Uterus (tissue), 4 donors: ENCODE data around the gene ZNF324B. TPM values are rescaled to one million over a fixed set of nuclear protein-coding genes. Genes with fewer than 3 reads are reported as not detected.

Experiments
- DNase-seq, 2 donors: peaks; one replicate each; pipeline ENCODE4 v3.0.0-alpha.2; 2019 to 2020
- H3K27ac ChIP-seq, 2 donors: fragments of 200-600 bp; sonication (generic); 1 replicate in 1 of 2; 2 replicates in 1 of 2; pipeline ENCODE4 v1.5.1; 2016 to 2018
- H3K27me3 ChIP-seq, 2 donors: fragments of 200-600 bp; sonication (generic); one replicate each; pipeline ENCODE4 v1.5.1; 2018 to 2019; ENCODE audit warnings: control low read depth in 1 of 2
- H3K36me3 ChIP-seq, 2 donors: fragments of 200-600 bp; sonication (generic); one replicate each; pipeline ENCODE4 v1.5.1; 2019; ENCODE audit warnings: control low read depth in 1 of 2
- H3K4me1 ChIP-seq, 2 donors: fragments of 200-600 bp; sonication (generic); one replicate each; pipeline ENCODE4 v1.5.1; 2018 to 2019; ENCODE audit warnings: control low read depth in 1 of 2
- H3K4me3 ChIP-seq, 2 donors: fragments of 200-600 bp; sonication (generic); 1 replicate in 1 of 2; 2 replicates in 1 of 2; pipeline ENCODE4 v1.5.1; 2018 to 2019; ENCODE audit warnings: mild to moderate bottlenecking in 1 of 2
- H3K9me3 ChIP-seq, 2 donors: fragments of 200-600 bp; sonication (generic); one replicate each; pipeline ENCODE4 v1.5.1; 2019; ENCODE audit warnings: control low read depth in 1 of 2
- CTCF ChIP-seq, 4 experiments: fragments of 200-600 bp in 2 of 4; fragments of 450-650 bp in 2 of 4; sonication (generic) in 2 of 4; IDR thresholded peaks; one replicate each; pipeline ENCODE4 v1.5.1; 2016 to 2019; ENCODE audit warnings: antibody characterized with exemption in 4 of 4, mild to moderate bottlenecking in 2 of 4, moderate library complexity in 1 of 4
- POLR2A ChIP-seq, 2 donors: fragments of 450-650 bp; IDR thresholded peaks; one replicate each; pipeline ENCODE4 v1.6.1; 2016; ENCODE audit warnings: antibody characterized with exemption in 2 of 2, mild to moderate bottlenecking in 1 of 2, moderate library complexity in 1 of 2
- intact Hi-C: fragments of 100-400 bp; cut with DNase I; formaldehyde crosslinking; loops from one replicate; pipeline ENCODE4 v1.15.1; 2023; ENCODE audit warnings: low total_unique reads
- total RNA-seq, 4 donors: library from RNA; depleted of rRNA in 3 of 4; stranded (reverse); fragments of >200 nt in 3 of 4; gene quantifications; one replicate each; pipeline versions ENCODE4 v1.1.0 to v1.2.4, GENCODE V29; 2014 to 2023
- donor health status: DM: yes; HTN: yes; CAD: no.

Gene ZNF324B
- total RNA-seq, 4 donors from 2014 or later = 1.2 to 17.5 (median 7.3) TPM

- Histone ChIP-seq H3K4me1 (peaks cover 0 to 4% of the 10 kb centered on the region in 2 donors), H3K27me3 (no peaks in the 10 kb centered on the region), H3K27ac (no peak overlapping the region), H3K9me3 (no peaks in the 10 kb centered on the region), H3K36me3 (no peaks in the 10 kb centered on the region), H3K4me3 (peak overlapping the region; percentile 70 to 78)
- intact Hi-C loops = no loop called here
- no peak for TF ChIP-seq POLR2A (IDR thresholded peaks at IDR 0.05)
- no peak for TF ChIP-seq CTCF (IDR thresholded peaks at IDR 0.05)
- DNase-seq = no peak
Measured at GRCh38 chr19:58450856-58451357, 515 bp upstream of the ZNF324B start.

GRCh38 chr19:58453743-58454142 is 2.3 kb downstream of the ZNF324B start:
- Histone ChIP-seq H3K9me3 (no peaks in the 10 kb centered on the region), H3K36me3 (no peaks in the 10 kb centered on the region), H3K27ac (no peak overlapping the region), H3K27me3 (no peaks in the 10 kb centered on the region), H3K4me1 (peaks cover 0 to 4% of the 10 kb centered on the region in 2 donors), H3K4me3 (no peak overlapping the region)
- DNase-seq = no peak
- TF ChIP-seq CTCF (IDR thresholded peaks at IDR 0.05) (no peak), POLR2A (IDR thresholded peaks at IDR 0.05) (no peak)
- intact Hi-C loops = no loop called here

GRCh38 chr19:58455306-58455705 is 3.9 kb downstream of the ZNF324B start:
- no peaks in the 10 kb centered on the region for H3K36me3 ChIP-seq
- H3K27me3 ChIP-seq = no peaks in the 10 kb centered on the region
- no peak for DNase-seq
- no peak overlapping the region for H3K4me3 ChIP-seq
- H3K27ac ChIP-seq = no peak overlapping the region
- TF ChIP-seq POLR2A (IDR thresholded peaks at IDR 0.05) (no peak), CTCF (IDR thresholded peaks at IDR 0.05) (no peak)
- peaks cover 0 to 4% of the 10 kb centered on the region in 2 donors for H3K4me1 ChIP-seq
- H3K9me3 ChIP-seq = no peaks in the 10 kb centered on the region
- intact Hi-C loops = no loop called here

GRCh38 chr19:58456111-58456510 is 4.7 kb downstream of the ZNF324B start:
- Histone ChIP-seq H3K36me3 (no peaks in the 10 kb centered on the region), H3K9me3 (no peaks in the 10 kb centered on the region), H3K4me3 (no peak overlapping the region), H3K4me1 (peaks cover 0 to 4% of the 10 kb centered on the region in 2 donors), H3K27me3 (no peaks in the 10 kb centered on the region), H3K27ac (no peak overlapping the region)
- DNase-seq = no peak
- TF ChIP-seq CTCF (IDR thresholded peaks at IDR 0.05) (no peak), POLR2A (IDR thresholded peaks at IDR 0.05) (no peak)
- intact Hi-C loops = no loop called here

- H3K27ac ChIP-seq = no peak overlapping the region
- no peaks in the 10 kb centered on the region for H3K9me3 ChIP-seq
- no peaks in the 10 kb centered on the region for H3K27me3 ChIP-seq
- intact Hi-C loops = no loop called here
- DNase-seq = no peak
- H3K36me3 ChIP-seq = no peaks in the 10 kb centered on the region
- no peaks in the 10 kb centered on the region for H3K4me1 ChIP-seq
- TF ChIP-seq POLR2A (IDR thresholded peaks at IDR 0.05) (no peak), CTCF (IDR thresholded peaks at IDR 0.05) (no peak)
- H3K4me3 ChIP-seq = no peak overlapping the region
Measured at GRCh38 chr19:58460039-58460438, 8.6 kb downstream of the ZNF324B start.
